ENCODE results near the gene CCNDBP1. TPM values are rescaled to one million over a fixed set of nuclear protein-coding genes. Genes with fewer than 3 reads are reported as not detected.
"Not testable (repeated sequence)": the region's sequence is repeated elsewhere in the genome, so short reads cannot be mapped to it uniquely, and the experiment has no call there.

CCNDBP1 gene
- 58.9 and 97.1 TPM in 2 replicates for total RNA-seq (2014; rRNA removed; shearing (Covaris generic); ENCODE audit: low replicate concordance)

- peak within 1 kb of the TSS; percentile 78 for H3K4me3 ChIP-seq
- peaks cover 15% of the 10 kb centered on the region for H3K36me3 ChIP-seq
- peak; percentile 97 for DNase-seq
- no peaks in the 10 kb centered on the region for H3K27me3 ChIP-seq
- H3K9me3 ChIP-seq = no peaks in the 10 kb centered on the region
Observed at GRCh38 chr15:43185157-43186002, at the start of gene CCNDBP1. CCNDBP1 (plus strand) TSS chr15:43185403; CDS start chr15:43185499, 96 bp downstream.

GRCh38 chr15:43143203-43143941 is 41.8 kb upstream of the CCNDBP1 start:
- H3K27me3 ChIP-seq = no peaks in the 10 kb centered on the region
- H3K9me3 ChIP-seq = peaks cover 6% of the 10 kb centered on the region
- no peak for DNase-seq
- peaks cover 38% of the 10 kb centered on the region for H3K36me3 ChIP-seq
- no peak overlapping the region for H3K4me3 ChIP-seq

- Histone ChIP-seq H3K27me3 (no peaks in the 10 kb centered on the region), H3K4me3 (no peak overlapping the region)
- DNase-seq = no peak
Observed at GRCh38 chr15:43144512-43144911, 40.7 kb upstream of the CCNDBP1 start.

GRCh38 chr15:43146184-43146583 is 39.0 kb upstream of the CCNDBP1 start:
- Histone ChIP-seq H3K27me3 (no peaks in the 10 kb centered on the region), H3K9me3 (peaks cover 4% of the 10 kb centered on the region; the same call in 1 of the 2 replicates), H3K36me3 (peaks cover 19% of the 10 kb centered on the region), H3K4me3 (no peak overlapping the region)
- no peak for DNase-seq

More at GRCh38 chr15:43144512-43144911, 40.7 kb upstream of the CCNDBP1 start:
- H3K9me3 ChIP-seq = peaks cover 6% of the 10 kb centered on the region
- H3K36me3 ChIP-seq = peaks cover 34% of the 10 kb centered on the region

GRCh38 chr15:43150191-43150929 is 34.8 kb upstream of the CCNDBP1 start:
- Histone ChIP-seq H3K4me3 (no peak overlapping the region), H3K36me3 (peaks cover 34% of the 10 kb centered on the region), H3K9me3 (peaks cover 2% of the 10 kb centered on the region; the same call in 1 of the 2 replicates), H3K27me3 (no peaks in the 10 kb centered on the region)
- DNase-seq = peak; percentile 72

GRCh38 chr15:43151688-43152087 is 33.5 kb upstream of the CCNDBP1 start:
- peaks cover 36% of the 10 kb centered on the region for H3K36me3 ChIP-seq
- DNase-seq = no peak
- H3K9me3 ChIP-seq = peaks cover 2% of the 10 kb centered on the region; the same call in 1 of the 2 replicates
- no peak overlapping the region for H3K4me3 ChIP-seq
- H3K27me3 ChIP-seq = no peaks in the 10 kb centered on the region

GRCh38 chr15:43153269-43153668 is 31.9 kb upstream of the CCNDBP1 start:
- no peak for DNase-seq
- peaks cover 39% of the 10 kb centered on the region for H3K36me3 ChIP-seq

GRCh38 chr15:43165801-43166325 is 19.3 kb upstream of the CCNDBP1 start:
- no peak for DNase-seq
- Histone ChIP-seq H3K27me3 (no peaks in the 10 kb centered on the region), H3K9me3 (no peaks in the 10 kb centered on the region), H3K4me3 (no peak overlapping the region), H3K36me3 (peaks cover 16% of the 10 kb centered on the region)

More at GRCh38 chr15:43153269-43153668, 31.9 kb upstream of the CCNDBP1 start:
- Histone ChIP-seq H3K9me3 (peaks cover 2% of the 10 kb centered on the region; the same call in 1 of the 2 replicates), H3K27me3 (no peaks in the 10 kb centered on the region), H3K4me3 (no peak overlapping the region)

- not testable (repeated sequence) for H3K4me3 ChIP-seq, DNase-seq, H3K27me3 ChIP-seq, H3K9me3 ChIP-seq
- H3K36me3 ChIP-seq = peaks cover 28% of the 10 kb centered on the region
Observed at GRCh38 chr15:43167261-43167660, 17.9 kb upstream of the CCNDBP1 start.

GRCh38 chr15:43168192-43169107 is 16.8 kb upstream of the CCNDBP1 start:
- peaks cover 38% of the 10 kb centered on the region for H3K36me3 ChIP-seq
- peaks cover 12% of the 10 kb centered on the region for H3K9me3 ChIP-seq
- no peak overlapping the region for H3K4me3 ChIP-seq
- H3K27me3 ChIP-seq = no peaks in the 10 kb centered on the region
- DNase-seq = peak; percentile 82

GRCh38 chr15:43169888-43170287 is 15.3 kb upstream of the CCNDBP1 start:
- no peak overlapping the region for H3K4me3 ChIP-seq
- H3K9me3 ChIP-seq = peaks cover 12% of the 10 kb centered on the region
- no peaks in the 10 kb centered on the region for H3K27me3 ChIP-seq
- no peak for DNase-seq
- H3K36me3 ChIP-seq = peaks cover 42% of the 10 kb centered on the region

- peaks cover 12% of the 10 kb centered on the region for H3K9me3 ChIP-seq
- not testable (repeated sequence) for H3K27me3 ChIP-seq, DNase-seq, H3K4me3 ChIP-seq
- peaks cover 36% of the 10 kb centered on the region for H3K36me3 ChIP-seq
Observed at GRCh38 chr15:43175656-43176309, 9.4 kb upstream of the CCNDBP1 start.

- H3K27me3 ChIP-seq, DNase-seq, H3K9me3 ChIP-seq, H3K4me3 ChIP-seq: not testable (repeated sequence)
- peaks cover 25% of the 10 kb centered on the region for H3K36me3 ChIP-seq
Observed at GRCh38 chr15:43177147-43177546, 8.1 kb upstream of the CCNDBP1 start.

GRCh38 chr15:43183270-43183669 is 1.9 kb upstream of the CCNDBP1 start:
- no peaks in the 10 kb centered on the region for H3K27me3 ChIP-seq
- H3K9me3 ChIP-seq = no peaks in the 10 kb centered on the region
- no peak overlapping the region for H3K4me3 ChIP-seq
- DNase-seq = no peak
- H3K36me3 ChIP-seq = 0 out of 2 replicates have a peak, but pooled peaks cover 2% of the 10 kb centered on the region
